GM12872 (cell line): ENCODE results near the gene IREB2.

ENCODE experiments used
- TF ChIP-seq, protein P1 (sequence below): IDR thresholded peaks from 3 replicates; pipeline ENCODE4 v1.5.1; 2011; ENCODE audit warnings: low read depth, mild to moderate bottlenecking, low read length, moderate library complexity; ENCODE audit not compliant: insufficient read depth

The IREB2 gene

DNA sequence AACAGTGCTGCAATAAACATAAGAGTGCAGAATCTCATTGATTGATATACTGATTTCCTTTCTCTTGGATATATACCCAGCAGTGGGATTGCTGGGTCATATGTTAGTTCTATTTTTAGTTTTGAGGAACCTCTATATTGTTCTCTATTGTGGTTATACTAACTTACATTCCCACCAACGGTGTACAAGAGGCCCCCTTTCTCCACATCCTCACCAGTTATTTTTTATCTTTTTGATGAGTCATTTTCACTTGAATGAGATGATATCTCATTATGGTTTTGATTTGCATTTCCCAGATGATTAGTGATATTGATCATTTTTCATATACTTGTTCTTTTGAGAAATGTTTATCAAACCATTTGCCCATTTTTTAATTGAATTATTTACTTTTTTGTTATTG is 12.4 kb upstream of the IREB2 start:
- TF ChIP-seq, protein P1, sequence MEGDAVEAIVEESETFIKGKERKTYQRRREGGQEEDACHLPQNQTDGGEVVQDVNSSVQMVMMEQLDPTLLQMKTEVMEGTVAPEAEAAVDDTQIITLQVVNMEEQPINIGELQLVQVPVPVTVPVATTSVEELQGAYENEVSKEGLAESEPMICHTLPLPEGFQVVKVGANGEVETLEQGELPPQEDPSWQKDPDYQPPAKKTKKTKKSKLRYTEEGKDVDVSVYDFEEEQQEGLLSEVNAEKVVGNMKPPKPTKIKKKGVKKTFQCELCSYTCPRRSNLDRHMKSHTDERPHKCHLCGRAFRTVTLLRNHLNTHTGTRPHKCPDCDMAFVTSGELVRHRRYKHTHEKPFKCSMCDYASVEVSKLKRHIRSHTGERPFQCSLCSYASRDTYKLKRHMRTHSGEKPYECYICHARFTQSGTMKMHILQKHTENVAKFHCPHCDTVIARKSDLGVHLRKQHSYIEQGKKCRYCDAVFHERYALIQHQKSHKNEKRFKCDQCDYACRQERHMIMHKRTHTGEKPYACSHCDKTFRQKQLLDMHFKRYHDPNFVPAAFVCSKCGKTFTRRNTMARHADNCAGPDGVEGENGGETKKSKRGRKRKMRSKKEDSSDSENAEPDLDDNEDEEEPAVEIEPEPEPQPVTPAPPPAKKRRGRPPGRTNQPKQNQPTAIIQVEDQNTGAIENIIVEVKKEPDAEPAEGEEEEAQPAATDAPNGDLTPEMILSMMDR, result no peak

DNA sequence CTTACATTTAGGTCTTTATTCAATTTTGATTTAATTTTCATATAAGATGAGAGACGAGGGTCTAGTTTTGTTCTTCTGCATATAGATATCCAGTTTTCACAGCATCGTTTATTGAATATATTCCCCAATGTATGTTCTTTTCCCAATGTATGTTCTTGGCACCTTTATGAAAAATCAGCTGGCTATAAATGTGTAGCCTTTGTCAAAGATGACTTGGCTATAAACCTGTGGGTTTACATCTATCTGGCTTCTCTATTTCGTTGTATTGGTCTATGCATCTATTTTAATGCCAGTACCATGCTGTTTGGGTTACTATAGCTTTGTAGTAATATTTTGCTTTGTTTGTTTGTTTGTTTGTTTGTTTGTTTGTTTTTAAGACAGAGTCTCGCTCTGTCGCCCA is 11.7 kb upstream of the IREB2 start:
- TF ChIP-seq, protein P1, result no peak

DNA sequence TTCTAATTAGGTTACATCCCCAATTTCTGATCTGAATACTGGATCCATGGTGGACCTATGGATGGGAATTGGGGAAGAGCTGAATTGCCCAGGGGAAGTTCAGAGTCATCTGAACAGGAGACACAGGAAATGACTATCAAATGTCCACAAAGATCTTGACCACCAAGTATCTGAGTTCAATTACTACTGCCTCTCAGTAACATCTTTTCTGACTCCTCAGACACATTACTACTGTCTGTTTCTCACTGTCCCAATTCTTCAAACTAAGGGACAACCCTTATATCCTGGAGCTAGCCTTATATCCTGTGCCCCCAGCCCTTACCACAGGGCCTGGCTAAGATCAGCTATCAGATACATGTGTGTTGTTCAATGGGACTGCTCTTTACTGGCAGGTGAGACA is 10.1 kb upstream of the IREB2 start:
- TF ChIP-seq, protein P1, result no peak

DNA sequence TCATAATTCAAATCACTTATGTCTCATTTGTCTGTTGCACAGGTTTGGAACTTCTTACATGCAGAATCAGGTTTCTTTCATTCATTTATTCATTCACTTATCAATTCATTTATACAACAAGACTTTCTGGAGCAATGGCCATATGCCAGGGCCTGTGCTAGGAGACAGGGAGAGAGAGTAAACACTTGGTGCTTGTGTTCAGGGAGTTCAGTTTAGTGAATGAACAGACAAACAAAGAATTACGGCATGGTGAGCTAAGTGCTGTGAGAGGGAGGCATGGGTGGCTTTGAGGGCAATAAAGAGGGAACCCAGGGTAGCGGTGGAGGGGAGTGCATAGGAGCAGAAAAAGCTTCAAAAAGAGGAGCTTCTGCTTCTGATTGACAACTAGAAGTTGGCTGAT is 8.5 kb upstream of the IREB2 start:
- TF ChIP-seq, protein P1, result no peak

DNA sequence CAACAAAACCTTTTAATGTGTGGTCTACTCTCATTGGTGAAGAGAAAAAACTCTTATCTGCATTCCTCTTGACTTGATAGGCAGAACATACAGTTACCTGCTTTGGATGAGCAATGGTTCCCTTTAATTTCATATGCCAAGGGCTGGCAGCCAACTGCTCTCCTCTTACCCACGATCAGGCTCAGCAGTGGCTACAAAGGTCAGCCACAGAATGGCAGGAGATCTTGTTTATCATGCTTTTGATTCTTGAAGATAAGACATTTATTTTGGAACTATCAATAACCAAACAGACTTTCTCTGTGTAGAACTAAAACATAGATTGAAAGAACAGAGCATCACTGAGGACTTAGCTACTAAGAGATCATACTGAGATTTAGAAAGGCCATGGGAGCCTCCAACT is 6.1 kb upstream of the IREB2 start:
- TF ChIP-seq, protein P1, result no peak

DNA sequence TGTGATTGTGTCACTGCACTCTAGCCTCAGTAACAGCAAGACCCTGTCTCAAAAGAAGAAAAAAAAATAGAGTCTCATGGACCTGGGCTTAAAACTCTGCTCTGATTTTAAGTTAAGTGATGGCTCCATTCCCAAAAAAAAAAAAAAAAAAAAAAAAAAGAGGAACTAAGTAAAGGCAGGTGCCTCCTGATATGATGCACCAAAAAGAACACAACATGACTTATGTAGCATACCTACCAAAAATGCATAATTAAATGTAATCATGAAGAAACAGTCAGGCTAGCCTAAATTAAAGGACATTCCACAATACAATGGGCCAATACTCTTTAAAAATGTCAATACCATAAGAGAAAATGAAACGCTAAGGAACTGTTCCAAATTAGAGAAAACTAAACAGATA is 5.4 kb upstream of the IREB2 start:
- TF ChIP-seq, protein P1, result no peak

DNA sequence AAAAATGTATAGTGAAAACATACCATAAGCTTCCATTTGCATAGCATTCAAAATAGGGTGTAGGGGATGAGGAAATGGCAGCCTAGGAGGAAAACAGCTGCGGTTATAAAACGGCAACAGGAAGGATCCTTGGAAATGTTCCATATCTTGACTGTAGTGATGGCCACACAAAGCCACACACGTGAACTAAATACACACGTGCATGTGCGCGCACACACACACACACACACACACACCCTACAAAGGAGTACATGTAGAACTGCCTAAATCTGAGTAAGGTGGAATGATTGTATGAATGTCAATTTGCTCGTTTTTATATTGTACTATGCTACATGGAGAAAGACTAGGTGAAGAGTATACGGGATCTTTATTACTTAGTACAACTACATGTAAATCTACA is 3.9 kb upstream of the IREB2 start:
- TF ChIP-seq, protein P1, result no peak
